Activated gamma-delta T cell (primary cell): Measurements from ENCODE around the gene KIRREL3.

Source experiments
- DNase-seq: peaks from one replicate; lab custom pipeline; 2025; lab: John Stamatoyannopoulos, UW

KIRREL3 gene

DNA sequence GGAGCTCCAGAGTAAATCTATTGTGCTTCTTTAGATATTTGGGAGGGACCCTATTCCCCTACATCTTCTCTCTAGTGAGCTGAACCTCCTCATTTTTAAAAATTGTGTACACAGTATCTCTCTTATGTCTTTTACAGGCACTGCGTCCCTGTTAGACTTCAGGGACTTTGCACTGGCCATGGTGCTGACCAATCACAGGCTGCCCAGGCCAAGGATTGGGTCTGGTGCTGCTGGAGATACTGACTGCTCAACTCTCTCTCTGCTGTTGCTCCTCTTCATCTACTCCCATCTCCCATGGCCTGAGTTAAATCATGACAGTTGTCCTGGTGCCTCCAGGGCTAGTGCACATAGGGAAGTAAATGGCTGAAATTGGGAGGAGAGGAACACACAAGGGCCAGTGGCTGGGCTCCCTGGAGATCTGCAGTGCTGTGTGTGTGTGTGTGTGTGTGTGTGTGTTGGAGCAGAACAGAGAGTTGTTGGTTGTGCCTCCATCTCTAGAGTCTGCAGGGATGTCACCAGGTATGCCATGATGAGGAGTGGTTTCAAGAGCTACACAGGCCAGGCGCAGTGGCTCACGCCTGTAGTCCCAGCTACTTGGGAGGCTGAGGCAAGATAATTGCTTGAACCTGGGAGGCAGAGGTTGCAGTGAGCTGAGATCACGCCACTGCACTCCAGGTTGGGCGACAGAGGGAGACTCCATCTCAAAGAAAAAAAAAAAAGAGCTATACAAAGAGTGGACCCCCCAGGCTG is 489.8 kb downstream of the KIRREL3 start:
- DNase-seq, result no peak

DNA sequence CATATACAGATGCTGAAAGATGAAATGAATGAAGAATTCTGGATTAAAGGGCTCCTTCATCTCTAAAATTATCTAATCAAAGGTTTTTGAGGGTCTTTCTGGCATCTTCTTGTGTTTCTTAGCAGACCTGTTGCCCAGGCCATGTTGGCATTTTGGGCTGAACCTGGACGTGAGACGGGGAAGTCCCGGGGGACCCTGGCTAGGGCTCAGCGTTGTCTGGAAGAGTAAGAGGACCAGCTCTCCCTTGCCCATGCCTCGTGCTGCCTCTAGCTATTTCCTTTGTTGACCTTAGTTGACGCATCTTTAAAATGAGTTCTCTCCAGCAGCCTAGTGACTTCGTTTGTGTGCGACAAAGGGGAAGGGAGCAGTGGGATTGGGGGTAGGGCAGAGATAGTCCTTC is 492.9 kb downstream of the KIRREL3 start:
- DNase-seq, result no peak

DNA sequence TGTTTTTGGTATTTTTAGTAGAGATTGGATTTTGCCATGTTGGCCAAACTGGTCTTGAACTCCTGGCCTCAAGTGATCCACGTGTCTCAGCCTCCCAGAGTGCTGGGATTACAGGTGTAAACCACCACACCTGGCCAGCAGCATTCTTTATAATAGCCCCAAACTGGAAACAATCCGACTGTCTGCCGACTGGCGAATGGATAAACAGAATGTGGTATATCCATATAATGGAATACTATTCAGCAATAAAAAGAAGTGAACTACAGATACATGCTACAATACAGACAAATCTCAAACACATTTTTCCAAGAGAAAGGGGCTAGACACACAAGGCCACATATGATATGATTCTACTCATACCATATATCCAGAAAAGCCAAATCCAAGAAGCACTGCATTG is 493.8 kb downstream of the KIRREL3 start:
- no peak for DNase-seq

DNA sequence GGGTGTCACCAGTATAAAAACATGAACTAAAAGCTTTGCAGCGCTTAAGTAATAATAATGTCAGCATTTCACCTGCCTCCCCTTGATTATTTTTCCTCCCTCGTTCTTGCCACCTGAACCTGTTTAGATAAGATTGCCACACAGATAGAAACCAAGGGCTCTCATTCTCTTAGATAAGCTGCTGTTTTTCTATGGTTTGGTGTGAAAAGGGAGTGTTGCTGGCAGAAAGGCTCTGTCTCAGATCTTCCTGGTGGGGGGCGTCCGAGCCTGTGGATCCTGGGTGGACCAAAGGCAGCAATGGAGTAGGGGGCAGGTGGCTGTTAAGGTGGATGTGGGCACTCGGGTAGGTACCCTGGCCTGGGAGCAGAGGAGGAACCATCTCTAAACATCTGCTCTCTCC is 497.6 kb downstream of the KIRREL3 start:
- DNase-seq, result no peak

DNA sequence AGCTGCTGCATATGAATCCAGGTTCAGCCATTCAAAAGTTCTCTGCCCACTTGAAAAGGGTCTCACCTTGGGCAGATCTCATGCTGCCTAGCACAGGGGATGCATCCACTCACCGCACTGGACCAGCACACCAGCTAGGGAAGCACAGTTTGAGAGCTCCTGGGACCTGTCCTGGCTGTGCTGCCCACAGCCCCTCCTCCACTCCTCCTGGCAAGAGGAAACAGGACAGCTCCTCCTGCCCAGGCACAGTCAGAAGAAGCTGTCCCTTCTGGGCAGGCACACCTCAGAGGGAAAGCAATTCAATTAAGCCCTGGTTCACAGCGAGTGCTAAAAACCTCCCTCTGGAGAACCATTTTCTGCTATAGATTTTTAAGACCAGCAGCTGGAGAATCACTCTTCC is 498.4 kb downstream of the KIRREL3 start:
- no peak for DNase-seq

DNA sequence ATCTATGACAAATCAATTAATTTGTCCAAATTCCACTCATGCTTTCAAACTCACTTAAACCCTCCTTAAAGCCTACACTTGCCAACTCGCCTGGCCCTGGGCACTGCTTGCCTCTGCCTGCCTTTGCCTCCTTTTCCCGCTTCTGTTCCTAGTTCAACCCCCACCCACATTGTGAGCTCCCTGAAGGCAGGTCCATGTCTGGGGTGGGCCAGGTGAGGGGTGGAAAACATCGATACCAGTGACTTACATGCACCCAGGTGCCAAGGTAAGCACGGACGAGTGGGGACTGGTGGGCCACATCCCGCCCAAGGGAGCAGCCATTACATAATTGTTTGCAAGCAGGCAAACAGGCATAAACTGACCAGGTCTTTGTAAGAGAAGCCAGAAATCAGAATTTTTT is 498.9 kb downstream of the KIRREL3 start:
- no peak for DNase-seq

DNA sequence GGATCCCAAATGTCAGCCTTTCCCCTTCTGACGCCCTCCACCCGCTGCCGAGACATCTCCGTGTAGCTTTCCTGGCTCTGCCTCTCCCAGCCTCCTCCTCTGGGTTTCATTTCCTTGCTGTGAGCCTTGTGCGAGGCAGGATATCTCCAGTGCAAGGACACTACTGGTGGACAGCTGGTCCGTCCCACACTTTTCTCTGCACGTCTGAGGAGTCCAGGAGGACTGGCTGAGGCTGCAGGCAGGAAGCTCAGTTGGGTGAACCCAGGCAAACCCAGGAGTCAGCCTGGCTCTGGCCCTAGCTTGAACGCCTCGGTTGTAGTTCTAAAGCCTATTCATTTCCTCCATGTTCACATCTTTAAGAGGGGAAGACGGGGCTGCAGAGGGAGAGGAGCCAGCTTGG is 499.6 kb downstream of the KIRREL3 start:
- DNase-seq, result no peak

DNA sequence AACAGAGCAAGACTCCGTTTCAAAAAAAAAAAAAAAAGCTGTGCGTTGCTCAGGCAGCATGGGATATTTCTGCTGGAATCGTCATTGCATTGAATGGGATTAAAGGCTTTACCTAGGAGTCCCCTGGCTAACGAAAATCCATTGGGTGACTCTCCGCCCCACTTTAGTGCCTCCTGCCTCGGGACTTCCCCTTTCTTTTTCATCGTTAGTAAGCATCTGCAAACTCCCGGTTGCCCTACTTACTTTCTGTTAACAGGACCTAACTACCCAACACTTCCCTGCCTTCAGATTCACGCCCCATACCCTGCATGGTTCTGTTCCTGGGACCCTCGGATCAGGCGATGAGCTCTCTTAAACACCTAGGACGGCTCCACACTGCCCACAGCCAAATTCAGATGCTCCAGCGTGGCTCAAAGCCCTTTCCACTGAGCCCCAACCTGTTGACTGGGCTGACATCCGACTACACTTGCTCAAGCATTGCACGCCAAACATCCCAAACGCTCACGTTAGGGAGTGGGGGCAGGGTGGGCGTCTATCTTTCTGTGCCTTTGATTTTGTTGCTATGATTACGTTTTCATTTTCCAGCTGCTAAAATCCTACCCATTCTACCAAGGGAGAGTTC is 501.3 kb downstream of the KIRREL3 start:
- DNase-seq, result no peak

DNA sequence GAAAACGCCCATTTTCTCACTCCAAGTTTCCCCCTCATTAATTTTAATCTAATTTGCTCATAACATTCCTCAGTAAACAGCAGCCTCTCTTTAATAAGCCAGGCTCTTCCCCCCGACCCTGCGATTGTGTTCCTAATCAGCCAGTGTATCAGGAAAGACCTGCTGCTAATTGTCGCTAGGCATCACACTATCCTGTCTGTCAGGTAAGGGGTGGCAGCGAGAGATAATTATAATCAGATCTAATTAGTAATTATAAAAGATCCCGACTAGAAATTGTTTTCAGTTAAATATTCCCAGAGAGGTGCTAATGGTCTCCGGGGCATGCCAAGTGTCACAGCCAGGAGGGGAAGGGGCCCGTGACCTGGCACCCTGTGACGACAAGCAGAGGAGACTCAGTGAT is 502.3 kb downstream of the KIRREL3 start:
- DNase-seq, result no peak

DNA sequence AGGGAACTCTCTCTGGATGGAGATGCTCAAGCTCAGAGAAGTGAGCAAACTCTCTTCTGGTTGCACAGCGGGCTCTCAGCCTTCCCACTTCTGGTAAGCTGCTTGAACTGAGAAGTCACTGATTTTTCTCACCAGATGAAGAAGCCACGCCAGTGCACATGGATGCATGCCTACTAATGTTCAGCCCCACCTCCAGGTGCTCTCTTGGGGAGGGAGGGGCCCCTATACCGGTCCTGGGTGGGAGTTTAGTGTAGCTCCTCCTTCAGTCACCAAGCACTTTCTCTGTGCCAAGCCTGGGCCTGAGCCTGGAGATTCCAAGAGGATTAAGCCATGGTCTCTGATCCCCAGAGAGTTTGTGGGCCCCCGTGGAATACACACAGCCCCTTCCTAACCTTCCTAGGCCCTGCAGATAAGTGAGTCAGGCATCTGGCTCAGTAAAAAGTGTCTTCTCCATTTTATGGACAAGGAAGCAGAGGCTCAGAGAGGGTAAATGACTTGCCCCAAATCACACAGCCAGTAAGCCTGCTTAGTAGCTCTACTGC is 502.9 kb downstream of the KIRREL3 start:
- DNase-seq, result no peak

DNA sequence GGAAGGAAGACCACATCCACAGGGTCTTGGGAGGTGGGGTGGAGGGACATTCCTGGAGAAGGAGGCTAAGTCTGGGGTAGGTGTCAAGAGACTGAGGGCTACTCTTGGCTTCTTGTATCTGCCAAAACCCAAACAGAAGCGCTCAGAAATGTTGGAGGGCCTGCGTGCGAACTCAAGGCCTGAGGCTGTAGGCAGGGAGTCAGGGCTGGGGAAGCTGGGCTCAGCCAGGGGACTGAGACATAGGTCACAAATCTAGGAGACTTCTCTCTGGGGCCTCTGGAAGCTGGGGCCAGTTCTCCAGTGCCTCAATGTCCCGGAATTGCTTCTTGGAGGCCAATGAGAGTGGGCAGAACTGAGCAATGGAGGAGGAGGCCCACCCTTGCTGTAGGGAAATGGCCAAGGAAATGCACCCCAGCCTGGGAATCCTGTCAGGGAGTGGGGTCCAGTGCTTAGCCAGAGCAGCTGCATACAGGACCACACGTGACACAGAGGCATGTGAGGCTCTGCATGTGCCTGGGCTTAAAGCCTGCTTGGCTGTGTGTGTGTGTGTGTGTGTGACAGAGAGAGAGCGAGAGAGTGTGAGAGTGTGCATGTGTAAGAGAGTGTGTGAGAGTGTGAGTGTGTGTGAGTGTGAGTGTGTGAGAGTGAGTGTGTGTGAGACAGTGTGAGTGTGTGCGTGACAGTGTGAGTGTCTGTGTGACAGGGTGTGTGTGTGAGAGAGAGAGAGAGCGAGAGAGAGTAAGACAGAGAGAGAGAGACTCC is 503.8 kb downstream of the KIRREL3 start:
- no peak for DNase-seq

DNA sequence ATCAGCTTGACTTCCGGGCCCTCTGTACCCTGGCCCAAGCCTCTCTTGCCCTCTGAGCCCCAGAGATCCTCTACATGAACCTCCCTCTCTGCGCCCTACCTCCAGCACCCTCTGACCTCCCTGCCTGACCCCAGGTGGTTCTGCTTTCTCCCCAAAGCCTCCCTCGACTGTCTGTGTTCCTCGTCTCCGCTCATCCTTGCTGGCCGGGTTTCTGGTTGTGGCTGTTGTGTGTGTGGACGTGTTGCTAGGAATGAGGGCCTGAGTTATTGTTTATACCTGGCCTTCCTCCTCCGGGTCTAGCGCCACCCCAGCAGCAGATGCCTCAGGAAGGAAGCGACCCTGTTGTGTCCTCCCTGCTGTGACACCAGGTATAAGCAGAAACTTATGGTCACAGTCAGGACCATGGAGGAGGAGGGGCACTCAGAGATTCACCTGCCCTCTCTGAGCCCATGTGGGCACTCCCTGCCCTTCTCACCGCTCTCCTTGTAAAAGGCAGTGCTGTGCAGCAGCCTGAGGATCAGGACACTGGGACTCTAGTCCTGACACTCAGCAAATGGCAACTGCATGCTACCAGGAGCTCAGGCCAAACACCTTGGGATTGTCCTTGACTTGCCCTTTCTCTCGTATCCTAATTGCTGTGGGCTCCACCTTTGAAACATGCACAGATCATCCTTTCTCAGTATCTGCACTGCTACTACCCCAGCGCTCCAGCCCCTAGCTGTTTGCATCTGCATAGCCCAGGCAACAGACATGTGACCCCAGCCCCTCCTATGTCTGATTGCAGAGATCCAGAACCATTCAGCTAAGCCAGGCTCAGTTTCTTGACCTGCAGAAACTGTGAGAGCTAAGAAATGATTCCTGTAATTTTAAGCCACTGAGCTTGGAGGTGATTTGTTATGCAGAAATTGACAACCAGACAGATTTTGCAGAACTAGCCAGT is 505.0 kb downstream of the KIRREL3 start:
- no peak for DNase-seq

DNA sequence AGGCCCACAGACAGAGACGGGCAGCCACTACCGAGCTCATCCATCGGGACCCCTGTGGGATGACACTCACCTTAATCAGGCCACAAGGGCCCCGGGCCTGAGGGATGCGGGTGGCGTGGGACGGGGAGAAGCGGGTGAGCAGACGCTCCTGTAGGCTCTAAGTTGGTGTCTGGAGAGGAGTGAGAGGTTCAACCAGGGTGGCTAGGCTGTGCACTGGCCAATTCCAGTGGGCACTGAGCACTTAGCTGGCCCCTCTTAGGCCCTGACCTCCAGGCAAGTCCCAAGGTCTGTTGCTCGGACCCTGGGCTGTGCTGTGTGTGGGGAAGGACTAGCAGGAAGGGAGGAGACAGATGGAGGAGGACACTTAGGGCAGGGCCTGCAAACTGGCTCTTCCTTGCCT is 505.7 kb downstream of the KIRREL3 start:
- DNase-seq, result no peak

DNA sequence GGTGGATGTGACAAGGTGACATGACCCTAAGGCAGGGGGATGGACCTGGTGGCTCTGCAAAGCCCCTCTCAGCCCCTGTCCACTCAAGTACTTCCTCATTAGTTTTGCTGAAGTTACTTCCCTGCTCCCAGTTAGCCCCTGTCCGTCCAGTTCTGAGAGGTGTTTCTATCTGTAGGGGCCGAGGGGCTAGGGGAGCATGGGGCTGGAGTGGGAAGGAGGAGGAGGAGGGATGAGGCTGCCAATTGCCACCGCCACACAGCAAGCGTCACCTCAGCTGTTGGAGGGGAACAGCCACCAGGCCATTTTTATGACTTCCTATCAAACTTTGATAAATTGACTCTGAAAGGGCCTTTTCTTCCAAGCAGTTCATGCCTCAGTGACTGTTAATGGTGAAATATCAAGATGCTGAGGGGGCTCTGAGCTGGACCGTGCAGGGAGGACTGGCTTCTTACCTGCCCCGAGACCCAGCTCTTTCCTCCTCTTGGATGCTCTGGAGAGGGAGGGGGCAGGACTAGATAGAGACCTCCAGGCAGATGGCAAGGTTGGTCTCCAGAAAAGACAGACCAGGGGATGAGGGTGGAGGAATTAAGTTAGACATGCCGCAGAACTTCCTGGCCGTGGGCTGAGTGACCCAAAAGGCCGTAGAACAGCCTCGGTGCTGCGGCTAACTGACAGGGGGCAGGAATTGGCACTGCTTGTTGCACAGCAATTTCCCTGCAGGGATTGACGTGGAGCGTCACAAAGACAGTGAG is 508.1 kb downstream of the KIRREL3 start:
- DNase-seq, result no peak

DNA sequence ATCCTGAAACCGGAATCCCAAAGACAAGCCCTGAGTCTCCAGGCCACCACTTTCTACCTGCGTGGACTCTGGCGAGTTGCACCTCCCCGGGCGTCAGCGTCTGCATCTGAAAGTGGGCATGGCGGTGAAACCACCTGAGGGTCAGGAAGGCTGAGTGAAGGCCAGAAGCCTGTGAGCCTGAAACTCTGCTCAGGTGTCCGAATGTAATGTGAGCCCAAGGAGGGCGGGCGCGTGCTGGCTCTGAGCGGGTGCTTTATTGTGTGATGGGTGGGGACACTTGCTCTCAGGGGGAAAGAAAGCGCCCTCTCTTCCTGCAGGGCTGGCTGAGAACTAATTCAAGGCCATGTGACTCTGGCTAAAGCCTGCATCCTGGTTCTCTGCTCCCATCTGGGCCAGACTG is 509.5 kb downstream of the KIRREL3 start:
- no peak for DNase-seq

DNA sequence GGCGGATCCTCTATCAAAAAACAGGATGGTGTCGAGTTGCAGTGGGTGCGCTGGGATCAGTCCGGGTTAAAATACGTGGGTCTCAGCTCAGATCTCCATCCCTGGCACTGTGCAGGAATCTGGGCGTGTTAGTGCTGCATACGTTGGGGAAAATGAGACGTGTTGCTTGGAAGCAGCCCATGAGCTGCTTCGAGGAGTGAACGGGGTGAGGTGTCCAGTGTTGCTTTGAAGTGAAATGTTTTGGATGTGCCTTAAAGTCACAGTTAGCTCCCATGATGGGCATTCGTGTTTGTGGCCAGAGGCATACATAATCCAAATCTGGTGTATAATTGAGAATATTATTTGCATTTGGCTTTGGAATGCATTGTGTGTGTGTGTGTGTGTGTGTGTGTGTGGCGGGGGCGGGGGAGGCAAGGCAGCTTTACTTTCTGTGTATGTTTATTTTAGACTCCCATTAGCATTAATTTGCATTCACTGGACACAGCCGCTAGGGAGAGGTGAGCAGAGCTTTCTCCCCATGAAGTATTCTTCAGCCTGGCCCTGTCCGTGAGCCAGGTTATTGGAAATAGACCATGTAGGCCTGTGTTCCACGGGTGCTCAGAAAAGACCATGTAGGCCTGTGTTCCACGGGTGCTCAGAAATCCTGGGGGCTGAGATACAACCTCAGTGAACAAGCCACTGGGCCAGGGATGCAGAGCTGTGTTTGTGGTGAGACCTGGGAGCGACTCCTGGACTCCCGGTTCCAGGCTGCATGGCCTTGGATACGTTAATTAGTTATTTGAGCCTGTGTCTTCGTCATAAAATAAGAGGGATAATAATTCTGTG is 510.5 kb downstream of the KIRREL3 start:
- no peak for DNase-seq

DNA sequence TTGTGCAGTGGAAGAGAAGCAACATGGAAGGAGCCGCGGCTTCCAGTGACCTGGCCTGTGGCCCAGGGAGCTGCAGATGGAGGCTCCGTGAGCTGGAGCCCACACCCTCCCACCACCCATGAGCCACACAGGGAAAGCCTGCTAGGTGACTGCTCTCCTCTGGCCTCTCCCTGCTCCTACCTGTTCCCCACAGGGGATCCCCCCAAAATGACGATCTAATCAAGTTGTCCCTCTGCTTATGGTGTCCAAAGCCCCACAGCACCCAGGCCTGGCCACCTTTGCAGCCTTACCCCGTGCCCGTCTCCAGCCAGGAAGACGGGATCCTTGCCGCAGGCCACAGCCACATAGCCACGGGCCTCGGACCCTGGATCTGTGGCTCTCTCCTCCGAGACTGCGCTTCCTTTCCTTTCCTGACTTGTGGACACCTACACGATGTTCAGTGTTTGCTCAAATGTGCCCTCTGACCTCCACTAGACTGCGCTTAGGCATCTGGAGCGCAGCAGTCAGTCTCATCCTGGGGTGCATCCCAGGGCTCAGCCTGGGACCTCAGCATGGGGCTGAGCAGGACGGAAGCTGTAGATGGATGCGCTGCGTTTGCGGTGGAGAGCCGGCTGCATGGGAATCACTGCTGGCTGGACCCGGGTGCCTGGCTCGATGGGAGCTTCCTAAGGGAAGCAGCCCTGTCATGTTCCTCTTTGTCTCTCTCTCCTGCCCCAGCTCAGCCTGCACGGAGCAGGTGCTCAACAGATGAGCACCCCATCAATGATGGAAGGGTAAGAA is 511.8 kb downstream of the KIRREL3 start:
- DNase-seq, result no peak

DNA sequence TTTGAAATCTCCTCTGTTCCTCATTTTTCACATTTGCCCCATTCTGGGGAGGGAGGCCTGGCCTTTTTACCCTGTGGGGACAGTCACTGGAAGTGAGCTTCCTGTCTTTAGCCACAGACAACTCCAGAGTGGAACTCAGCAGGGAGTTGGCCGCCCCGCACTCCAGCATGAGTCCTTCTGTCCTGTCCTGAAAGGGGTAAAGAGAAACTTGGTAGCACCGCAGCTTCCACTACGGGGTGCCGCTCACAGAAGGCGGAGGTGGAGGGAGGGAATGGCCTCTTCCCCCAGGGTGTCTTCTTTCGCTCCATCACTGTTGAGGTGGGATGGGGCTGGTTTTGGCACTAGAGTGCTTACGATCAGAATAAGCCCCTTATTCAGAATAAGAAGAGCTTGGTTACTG is 512.9 kb downstream of the KIRREL3 start:
- DNase-seq, result no peak

DNA sequence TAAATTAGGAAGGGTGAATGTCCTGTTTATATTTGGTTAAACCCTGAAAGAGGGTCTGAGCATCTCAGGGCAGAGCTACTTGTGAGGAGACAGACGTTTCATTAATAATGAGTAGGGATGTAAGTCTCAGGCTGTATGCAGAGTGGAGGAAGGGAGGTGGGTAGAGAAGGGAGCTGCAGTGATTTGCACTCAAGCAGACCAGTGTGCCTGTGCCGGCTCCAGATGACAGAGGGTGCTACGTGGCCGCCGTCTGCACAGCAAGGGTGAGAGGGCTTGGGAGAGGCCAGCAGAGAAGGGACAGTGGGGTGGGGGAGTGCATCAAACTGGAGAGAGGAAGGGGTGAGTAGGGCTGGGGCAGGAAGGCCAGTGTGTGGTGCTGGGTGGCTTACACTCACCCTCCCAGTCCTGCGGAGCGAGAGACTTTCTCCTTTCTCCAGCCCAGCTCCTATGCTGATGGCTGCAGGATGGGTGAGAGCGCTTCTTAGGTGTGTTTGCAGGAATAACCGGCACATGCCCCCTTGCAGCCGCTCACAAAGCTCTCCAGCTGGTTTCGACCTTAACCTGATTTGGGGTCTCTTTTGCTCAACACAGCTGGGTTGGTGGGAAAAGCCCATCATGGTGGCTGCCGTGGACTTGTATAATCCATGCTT is 514.5 kb downstream of the KIRREL3 start:
- no peak for DNase-seq
